CD1c-positive myeloid dendritic cell (primary cell): ENCODE measurements around the gene KCNIP4.
A peak's percentile ranks its signal among the peaks of the same experiment; 100 is the strongest.
"Not testable (repeated sequence)": the region's sequence is repeated elsewhere in the genome, so short reads cannot be mapped to it uniquely, and the experiment has no call there.

ENCODE experiments used
- DNase-seq: peaks from one replicate; pipeline ENCODE4 v3.0.0-alpha.2; 2016; ENCODE audit errors: extremely low spot score

Gene KCNIP4

GRCh38 chr4:20847124-20847747 lies 1101.3 kb downstream of the KCNIP4 start:
- DNase-seq: no peak

- DNase-seq: no peak
Measured at GRCh38 chr4:20844311-20844710, 1104.3 kb downstream of the KCNIP4 start.

- no peak for DNase-seq
Measured at GRCh38 chr4:20840648-20841190, 1107.9 kb downstream of the KCNIP4 start.

- no peak for DNase-seq
Measured at GRCh38 chr4:20839957-20840356, 1108.6 kb downstream of the KCNIP4 start.

- DNase-seq: no peak
Measured at GRCh38 chr4:20838476-20838875, 1110.1 kb downstream of the KCNIP4 start.

GRCh38 chr4:20832826-20833225 lies 1115.7 kb downstream of the KCNIP4 start:
- no peak for DNase-seq

- DNase-seq: no peak
Measured at GRCh38 chr4:20831746-20832145, 1116.8 kb downstream of the KCNIP4 start.

GRCh38 chr4:20829617-20830357 lies 1118.8 kb downstream of the KCNIP4 start:
- DNase-seq: no peak

- DNase-seq: no peak
Measured at GRCh38 chr4:20825505-20825904, 1123.1 kb downstream of the KCNIP4 start.

- DNase-seq: no peak
Measured at GRCh38 chr4:20816287-20816686, 1132.3 kb downstream of the KCNIP4 start.

- DNase-seq: no peak
Measured at GRCh38 chr4:20813700-20814099, 1134.9 kb downstream of the KCNIP4 start.

- DNase-seq: no peak
Measured at GRCh38 chr4:20809812-20810211, 1138.8 kb downstream of the KCNIP4 start.

GRCh38 chr4:20805716-20806115 lies 1142.9 kb downstream of the KCNIP4 start:
- no peak for DNase-seq

GRCh38 chr4:20787940-20788665 lies 1160.5 kb downstream of the KCNIP4 start:
- no peak for DNase-seq

- DNase-seq: not testable (repeated sequence)
Measured at GRCh38 chr4:20783134-20783533, 1165.4 kb downstream of the KCNIP4 start.

- no peak for DNase-seq
Measured at GRCh38 chr4:20778896-20779295, 1169.7 kb downstream of the KCNIP4 start.

- peak; percentile 10 for DNase-seq
Measured at GRCh38 chr4:20773144-20773997, 1175.2 kb downstream of the KCNIP4 start.

GRCh38 chr4:20764366-20764992 lies 1184.1 kb downstream of the KCNIP4 start:
- DNase-seq: no peak

GRCh38 chr4:20761826-20762225 lies 1186.7 kb downstream of the KCNIP4 start:
- DNase-seq: no peak

GRCh38 chr4:20761382-20761781 lies 1187.2 kb downstream of the KCNIP4 start:
- DNase-seq: no peak

- no peak for DNase-seq
Measured at GRCh38 chr4:20760053-20760452, 1188.5 kb downstream of the KCNIP4 start.
